HCT116 (cell line): Measurements from ENCODE around the gene UBE2L3. TPM values are rescaled to one million over a fixed set of nuclear protein-coding genes. Genes with fewer than 3 reads are reported as not detected.

Experiments used
- ATAC-seq: fragments of 200-7000 bp; cut with Tn5 transposase; 2 replicates; pipeline ENCODE4 v1.9.1; 2020; ENCODE audit warnings: mild to moderate bottlenecking, moderate library complexity
- BruUV-seq: library from RNA; stranded (reverse); fragments of 400-500 nt; replicated peaks from 2 replicates; lab custom pipeline; 2021; lab: Mats Ljungman, UMichigan
- CTCF ChIA-PET: fragments of 300-600 bp; sonication (Branson Sonifier 250); formaldehyde crosslinking; loops from one replicate; lab custom pipeline; 2021; ENCODE audit warnings: antibody characterized with exemption; lab: Charles Lee
- POLR2A ChIA-PET: fragments of 300-600, 350-600 bp; sonication (Branson Sonifier 250); formaldehyde crosslinking; loops from one replicate; lab custom pipeline; 2021; ENCODE audit warnings: antibody characterized with exemption; lab: Charles Lee
- RAD21 ChIA-PET, 2 experiments: fragments of 300-600 bp; sonication (Branson Sonifier 250); formaldehyde crosslinking; loops; one replicate each; lab custom pipeline; 2023; ENCODE audit warnings: low total read pairs in 2 of 2; ENCODE audit not compliant: uncharacterized antibody in 2 of 2, unreplicated experiment in 2 of 2, low non-redundant PET in 1 of 2; lab: Charles Lee
- DNase-seq: peaks from one replicate; pipeline ENCODE4 v3.0.0-alpha.2; 2010; ENCODE audit warnings: low read depth, low spot score
- H2AFZ ChIP-seq: fragments of 200-600 bp; shearing (Covaris generic), sonication (generic); 2 replicates; pipeline ENCODE4 v1.6.1; 2017; ENCODE audit warnings: low read depth, mixed run types, mixed read lengths, antibody characterized with exemption, low read length; ENCODE audit not compliant: poor library complexity, severe bottlenecking
- H3K27ac ChIP-seq: 2 replicates; pipeline ENCODE4 v1.5.1; 2012; ENCODE audit warnings: low read depth, low read length
- H3K27me3 ChIP-seq: fragments of 200-600 bp; sonication (generic); 2 replicates; pipeline ENCODE4 v1.6.1; 2016; ENCODE audit warnings: mixed run types, low read length, mixed read lengths; ENCODE audit not compliant: insufficient read depth
- H3K36me3 ChIP-seq, 2 experiments: fragments of 200-500 bp in 1 of 2; fragments of 200-600 bp in 1 of 2; sonication (Bioruptor generic) in 1 of 2; sonication (generic) in 1 of 2; 2 replicates each; pipeline versions ENCODE4 v1.5.1 to v1.6.1; 2014 to 2016; ENCODE audit warnings: low read length in 2 of 2, inconsistent platforms in 1 of 2, mixed read lengths in 1 of 2, mixed run types in 1 of 2; ENCODE audit not compliant: insufficient read depth in 2 of 2, control insufficient read depth in 1 of 2
- H3K4me1 ChIP-seq, 2 experiments: fragments of 200-600 bp in 1 of 2; sonication (generic) in 1 of 2; 2 replicates each; pipeline versions ENCODE4 v1.5.1 to v1.6.1; 2012 to 2017; ENCODE audit warnings: low read length in 2 of 2, inconsistent platforms in 1 of 2, mild to moderate bottlenecking in 1 of 2, mixed read lengths in 1 of 2, mixed run types in 1 of 2, moderate library complexity in 1 of 2; ENCODE audit not compliant: insufficient read depth in 2 of 2, control insufficient read depth in 1 of 2
- H3K4me2 ChIP-seq: fragments of 200-600 bp; sonication (generic); 2 replicates; pipeline ENCODE4 v1.6.1; 2017; ENCODE audit warnings: mixed run types, low read length, mixed read lengths
- H3K4me3 ChIP-seq, 2 experiments: fragments of 200-600 bp in 1 of 2; sonication (generic) in 1 of 2; replicated peaks in 1 of 2; 2 replicates each; pipeline ENCODE4 v1.5.1; 2011 to 2016; ENCODE audit warnings: low read length in 2 of 2, control low read depth in 1 of 2, low read depth in 1 of 2, mild to moderate bottlenecking in 1 of 2, mixed read lengths in 1 of 2, mixed run types in 1 of 2
- H3K79me2 ChIP-seq: fragments of 200-600 bp; sonication (generic); 2 replicates; pipeline ENCODE4 v1.6.1; 2017; ENCODE audit warnings: mild to moderate bottlenecking, mixed run types, low read length, moderate library complexity, mixed read lengths; ENCODE audit not compliant: insufficient read depth
- H3K9ac ChIP-seq: fragments of 200-600 bp; sonication (generic); 2 replicates; pipeline ENCODE4 v1.6.1; 2016; ENCODE audit warnings: low read length, mixed read lengths
- H3K9me2 ChIP-seq: fragments of 200-600 bp; sonication (generic), shearing (Covaris generic); 2 replicates; pipeline ENCODE4 v1.6.1; 2017; ENCODE audit warnings: mixed run types, mild to moderate bottlenecking, moderate library complexity; ENCODE audit not compliant: insufficient read depth
- H3K9me3 ChIP-seq, 2 experiments: fragments of 200-500 bp in 1 of 2; fragments of 200-600 bp in 1 of 2; sonication (Bioruptor generic) in 1 of 2; sonication (generic) in 1 of 2; 2 replicates each; pipeline ENCODE4 v1.6.1; 2014 to 2017; ENCODE audit warnings: low read length in 2 of 2, mixed read lengths in 2 of 2, inconsistent platforms in 1 of 2, low read depth in 1 of 2, mild to moderate bottlenecking in 1 of 2, mixed run types in 1 of 2, moderate library complexity in 1 of 2; ENCODE audit not compliant: control insufficient read depth in 1 of 2, insufficient read depth in 1 of 2
- H4K20me1 ChIP-seq: fragments of 200-600 bp; sonication (generic), shearing (Covaris generic); 2 replicates; pipeline ENCODE4 v1.6.1; 2017; ENCODE audit warnings: mixed run types, mild to moderate bottlenecking, moderate library complexity; ENCODE audit not compliant: insufficient read depth
- CBX3 ChIP-seq: IDR thresholded peaks from 2 replicates; pipeline ENCODE4 v1.6.1; 2012; ENCODE audit warnings: low read depth
- EZH2phosphoT487 ChIP-seq: fragments of 200-600 bp; IDR thresholded peaks from 2 replicates; pipeline ENCODE4 v1.6.1; 2018; ENCODE audit warnings: antibody characterized with exemption, borderline replicate concordance
- FOSL1 ChIP-seq: IDR thresholded peaks from 2 replicates; pipeline ENCODE4 v1.6.1; 2012; ENCODE audit warnings: low read depth
- POLR2A ChIP-seq: IDR thresholded peaks from 2 replicates; pipeline ENCODE4 v1.7.0; 2011; ENCODE audit warnings: borderline replicate concordance; ENCODE audit not compliant: insufficient read depth, insufficient read length; ENCODE audit errors: extremely low read depth
- SP1 ChIP-seq: IDR thresholded peaks from 2 replicates; pipeline ENCODE4 v1.6.1; 2012; ENCODE audit warnings: low read depth
- intact Hi-C: fragments of 100-400 bp; cut with micrococcal nuclease; formaldehyde crosslinking; loops from 2 replicates; pipeline ENCODE4 v1.10.0; 2022
- total RNA-seq: library from RNA; stranded (reverse); gene quantifications from one replicate; pipeline ENCODE4 v1.2.1, GENCODE V29; 2021; ENCODE audit not compliant: unreplicated experiment
- TF ChIP-seq, protein P1 (sequence below), 3 experiments: fragments of 200-600 bp in 1 of 3; sonication (generic) in 1 of 3; IDR thresholded peaks in 2 of 3; conservative IDR thresholded peaks in 1 of 3; 2 replicates each; pipeline ENCODE4 v1.5.1; 2012 to 2017; ENCODE audit warnings: low read depth in 2 of 3, low read length in 2 of 3, antibody characterized with exemption in 1 of 3, borderline replicate concordance in 1 of 3, control low read depth in 1 of 3, mild to moderate bottlenecking in 1 of 3, mixed read lengths in 1 of 3, mixed run types in 1 of 3, moderate library complexity in 1 of 3; ENCODE audit not compliant: insufficient read depth in 1 of 3

The UBE2L3 gene
- total RNA-seq, 1 experiment from 2014 or later = 55.6 TPM

DNA sequence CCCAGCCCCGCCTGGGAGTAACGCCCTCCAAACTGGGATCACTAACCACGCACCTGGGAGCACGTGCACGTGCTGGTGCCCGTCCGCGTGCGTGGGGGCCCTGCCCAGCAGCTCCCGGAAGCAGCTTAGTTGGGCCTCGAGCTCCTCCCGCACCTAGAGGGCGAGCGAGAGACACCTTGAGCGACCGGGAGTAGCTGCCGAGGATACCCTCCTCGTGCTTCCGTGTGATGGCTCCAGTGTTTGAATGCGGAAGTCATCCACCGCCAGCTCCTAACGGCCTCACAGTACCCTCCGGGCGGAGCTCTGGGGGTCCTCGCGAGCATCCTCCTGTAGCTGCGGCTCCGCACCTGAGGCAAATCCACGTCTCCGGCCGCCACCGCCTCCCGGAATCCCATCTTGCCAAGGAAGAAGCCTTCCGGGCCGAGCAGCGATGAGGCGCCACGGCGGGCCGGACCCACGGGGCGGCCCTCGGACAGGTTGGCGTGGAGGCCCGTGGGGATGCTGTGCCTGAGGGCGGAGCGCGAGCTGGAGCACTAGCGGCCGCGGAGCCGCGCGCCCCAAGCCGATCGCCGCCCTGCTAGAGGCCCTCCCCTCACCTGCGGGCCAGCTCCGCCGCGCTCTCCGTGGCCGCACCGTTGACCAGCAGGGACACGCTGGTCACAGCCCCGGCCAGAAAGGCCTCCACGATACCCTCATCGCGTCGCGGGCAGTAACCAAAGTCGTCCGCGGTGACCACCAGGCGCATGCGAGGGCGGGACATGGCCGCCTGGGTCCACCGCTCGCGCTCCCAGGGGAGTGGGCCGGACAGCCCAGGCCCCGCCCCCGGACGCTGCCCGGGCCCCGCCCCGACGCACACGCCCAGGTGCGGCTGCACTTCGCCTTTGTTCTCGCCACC lies 62.0 kb downstream of the UBE2L3 start, which contains the start of gene YDJC (continued):
- TF ChIP-seq, protein P1, sequence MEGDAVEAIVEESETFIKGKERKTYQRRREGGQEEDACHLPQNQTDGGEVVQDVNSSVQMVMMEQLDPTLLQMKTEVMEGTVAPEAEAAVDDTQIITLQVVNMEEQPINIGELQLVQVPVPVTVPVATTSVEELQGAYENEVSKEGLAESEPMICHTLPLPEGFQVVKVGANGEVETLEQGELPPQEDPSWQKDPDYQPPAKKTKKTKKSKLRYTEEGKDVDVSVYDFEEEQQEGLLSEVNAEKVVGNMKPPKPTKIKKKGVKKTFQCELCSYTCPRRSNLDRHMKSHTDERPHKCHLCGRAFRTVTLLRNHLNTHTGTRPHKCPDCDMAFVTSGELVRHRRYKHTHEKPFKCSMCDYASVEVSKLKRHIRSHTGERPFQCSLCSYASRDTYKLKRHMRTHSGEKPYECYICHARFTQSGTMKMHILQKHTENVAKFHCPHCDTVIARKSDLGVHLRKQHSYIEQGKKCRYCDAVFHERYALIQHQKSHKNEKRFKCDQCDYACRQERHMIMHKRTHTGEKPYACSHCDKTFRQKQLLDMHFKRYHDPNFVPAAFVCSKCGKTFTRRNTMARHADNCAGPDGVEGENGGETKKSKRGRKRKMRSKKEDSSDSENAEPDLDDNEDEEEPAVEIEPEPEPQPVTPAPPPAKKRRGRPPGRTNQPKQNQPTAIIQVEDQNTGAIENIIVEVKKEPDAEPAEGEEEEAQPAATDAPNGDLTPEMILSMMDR (IDR thresholded peaks at IDR 0.05 in 2 of 3, conservative IDR thresholded peaks at IDR 0.05 in 1 of 3; ENCODE audit: borderline replicate concordance in 1 of 3, insufficient read depth in 1 of 3, low read depth in 2 of 3, low read length in 2 of 3) = peak; percentile 51 to 77 (median 54); a peak in 5 of 6 replicates
- TF ChIP-seq POLR2A (peak; percentile 73), FOSL1 (no peak; the same call in 1 of the 2 replicates), EZH2phosphoT487 (no peak), SP1 (peak; percentile 57)

DNA sequence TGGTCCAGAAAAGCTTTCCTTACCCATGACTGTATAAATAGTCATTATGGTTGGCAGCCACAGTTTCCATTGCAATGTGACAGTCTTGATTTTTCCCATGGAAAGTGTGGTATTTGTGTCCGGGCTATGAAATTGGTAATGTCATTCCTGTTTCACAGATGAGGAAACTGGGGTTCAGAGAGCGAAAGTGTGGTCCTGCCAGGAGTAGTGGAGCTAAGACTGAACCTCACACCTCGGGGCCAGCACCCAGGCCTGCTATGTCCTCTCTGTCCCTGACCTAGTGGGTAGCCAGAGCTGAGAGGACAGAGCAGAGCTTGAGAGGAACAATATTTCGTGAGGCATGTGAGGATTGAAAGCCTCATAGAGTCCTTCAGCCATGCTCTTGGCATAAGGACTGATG lies 63.5 kb downstream of the UBE2L3 start:
- no peak for ATAC-seq
- Histone ChIP-seq H3K4me1 (peaks cover 9 to 40% of the 10 kb centered on the region in 2 experiments), H3K9me2 (no peaks in the 10 kb centered on the region), H3K36me3 (peaks cover 0 to 19% of the 10 kb centered on the region in 2 experiments; a peak in 1 of 4 replicates), H3K4me2 (no peak overlapping the region), H3K27me3 (no peaks in the 10 kb centered on the region), H4K20me1 (no peaks in the 10 kb centered on the region), H3K27ac (no peak overlapping the region), H2AFZ (no peak overlapping the region), H3K79me2 (peaks cover 37% of the 10 kb centered on the region), H3K9me3 (no peaks in the 10 kb centered on the region), H3K9ac (no peak overlapping the region), H3K4me3 (no peak overlapping the region)
- POLR2A ChIA-PET = interaction anchor here (2.9 kb wide), 1 partner anchor 11 kb away, joined by 43 read pairs; the partner anchor contains the start of gene SDF2L1
- BruUV-seq = no TSS peak
- RAD21 ChIA-PET = no interaction called here
- TF ChIP-seq CBX3 = no peak
- no peak for DNase-seq
- intact Hi-C loops = no loop called here
- CTCF ChIA-PET = interaction anchor here (3.1 to 5.7 kb wide), 2 partner anchors 12 to 15 kb away, joined by 29 to 103 read pairs; partner anchors contain the start of gene SDF2L1
